ENCODE results near the gene MIDN.
A peak's percentile ranks its signal among the peaks of the same experiment; 100 is the strongest.

Gene MIDN

DNA sequence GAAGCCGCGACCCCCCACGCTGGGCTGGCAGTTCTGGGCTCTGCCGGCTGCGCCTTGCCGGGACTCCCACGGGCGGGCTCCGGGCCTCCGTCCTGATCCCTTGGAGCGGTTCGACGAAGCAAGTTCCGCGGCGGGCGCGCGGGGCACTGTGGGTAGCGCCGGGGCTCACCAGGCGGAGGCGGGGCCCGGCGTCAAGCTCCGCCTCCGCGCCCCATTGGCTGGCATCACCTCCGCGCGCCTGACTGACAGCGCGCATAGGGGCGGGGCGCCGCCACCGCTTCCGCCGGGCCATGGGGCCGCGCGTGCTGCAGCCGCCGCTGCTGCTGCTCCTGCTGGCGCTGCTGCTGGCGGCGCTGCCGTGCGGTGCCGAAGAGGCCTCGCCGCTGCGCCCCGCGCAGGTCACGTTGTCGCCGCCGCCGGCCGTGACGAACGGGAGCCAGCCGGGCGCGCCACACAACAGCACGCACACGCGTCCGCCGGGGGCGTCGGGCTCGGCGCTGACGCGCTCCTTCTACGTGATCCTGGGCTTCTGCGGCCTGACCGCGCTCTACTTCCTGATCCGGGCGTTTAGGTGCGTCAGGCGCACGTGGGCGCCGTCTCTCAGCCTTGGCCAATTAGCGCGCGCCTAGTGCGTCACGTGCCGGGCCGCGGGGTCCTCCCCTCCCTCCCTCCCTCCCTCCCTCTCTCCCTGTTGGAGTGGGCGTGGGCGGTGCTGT is 27.0 kb downstream of the MIDN start, which contains the start of gene FAM174C:
TSS of gene FAM174C (plus strand) at position 271 of the 716 bp plus-strand sequence. CDS start at position 291, 20 bp downstream.
- DNase-seq: peak; percentile 96
- in situ Hi-C loops (cut with MboI; ENCODE audit: low pct_unique_long_range_greater_than_20kb, low sequenced_read_pairs): no loop called here

DNA sequence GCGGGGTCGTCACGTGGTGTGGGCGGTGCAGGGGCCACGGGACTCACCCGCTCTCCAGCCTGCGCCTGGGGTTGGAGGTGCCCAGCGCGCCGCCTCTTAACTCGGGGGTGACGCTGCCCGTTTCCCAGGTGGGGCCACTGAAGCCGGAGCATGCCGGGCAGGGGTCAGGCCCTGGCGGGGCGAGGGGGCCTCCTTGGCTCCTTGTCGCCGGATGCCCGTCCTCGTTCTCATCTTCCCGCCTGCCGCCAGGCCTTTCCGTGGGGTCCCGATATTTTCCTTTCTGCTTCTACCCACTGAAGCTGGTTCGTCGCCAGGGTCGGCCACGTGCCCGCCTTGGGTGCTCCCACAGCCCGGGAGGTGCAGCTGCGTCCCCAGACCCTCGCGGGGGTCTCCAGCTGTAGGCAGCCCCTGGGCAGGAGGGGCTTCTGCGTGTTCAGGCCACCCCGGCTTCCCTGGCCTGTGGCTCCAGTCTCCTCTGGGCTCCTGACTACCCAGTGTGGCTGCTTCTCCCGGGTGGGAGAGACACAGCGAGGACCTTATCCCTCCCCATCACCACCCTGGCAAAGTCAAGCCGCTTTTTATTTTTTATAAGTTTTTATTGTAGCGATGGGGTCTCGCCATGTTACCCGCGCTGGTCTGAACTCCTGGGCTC is 27.7 kb downstream of the MIDN start:
- in situ Hi-C loops (cut with MboI; ENCODE audit: low pct_unique_long_range_greater_than_20kb, low sequenced_read_pairs): no loop called here
- no peak for DNase-seq

DNA sequence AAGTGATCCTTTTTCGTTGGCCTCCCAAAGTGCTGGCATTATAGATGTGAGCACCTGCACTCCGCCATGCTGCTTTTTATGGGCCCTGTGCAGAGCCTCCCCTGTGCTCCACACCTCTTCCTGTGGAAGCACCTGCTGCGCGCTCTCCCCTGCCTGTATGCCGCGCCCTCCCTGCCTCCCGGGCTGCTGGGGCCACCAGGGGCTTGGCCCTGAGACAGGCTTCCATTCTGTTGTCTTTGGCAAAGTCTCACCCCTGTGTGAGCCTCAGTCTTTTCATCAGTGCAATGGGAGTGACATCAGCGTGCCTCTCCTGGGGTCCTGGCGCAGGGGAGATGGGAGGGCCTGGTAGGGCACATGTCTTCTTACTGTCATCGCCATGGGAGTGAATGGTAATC is 28.2 kb downstream of the MIDN start:
- no peak for DNase-seq
- in situ Hi-C loops (cut with MboI; ENCODE audit: low pct_unique_long_range_greater_than_20kb, low sequenced_read_pairs): no loop called here

DNA sequence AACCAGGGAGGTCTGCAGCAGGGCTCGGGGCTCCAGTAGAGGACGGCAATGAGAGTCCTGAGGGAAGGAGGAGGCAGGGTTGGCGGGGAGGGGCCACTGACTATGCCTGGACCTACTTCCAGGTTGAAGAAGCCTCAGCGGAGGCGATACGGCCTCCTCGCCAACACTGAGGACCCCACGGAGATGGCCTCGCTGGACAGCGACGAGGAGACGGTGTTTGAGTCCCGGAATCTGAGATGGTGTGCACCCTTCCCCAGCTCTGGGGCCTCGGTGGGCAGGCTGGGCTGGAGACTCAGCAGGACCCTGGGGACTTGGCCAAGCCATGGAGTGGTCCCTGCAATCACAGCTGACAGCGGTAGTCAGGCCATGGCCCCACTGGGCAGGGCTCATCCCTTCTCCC is 28.7 kb downstream of the MIDN start:
- in situ Hi-C loops (cut with MboI; ENCODE audit: low pct_unique_long_range_greater_than_20kb, low sequenced_read_pairs): no loop called here
- no peak for DNase-seq

DNA sequence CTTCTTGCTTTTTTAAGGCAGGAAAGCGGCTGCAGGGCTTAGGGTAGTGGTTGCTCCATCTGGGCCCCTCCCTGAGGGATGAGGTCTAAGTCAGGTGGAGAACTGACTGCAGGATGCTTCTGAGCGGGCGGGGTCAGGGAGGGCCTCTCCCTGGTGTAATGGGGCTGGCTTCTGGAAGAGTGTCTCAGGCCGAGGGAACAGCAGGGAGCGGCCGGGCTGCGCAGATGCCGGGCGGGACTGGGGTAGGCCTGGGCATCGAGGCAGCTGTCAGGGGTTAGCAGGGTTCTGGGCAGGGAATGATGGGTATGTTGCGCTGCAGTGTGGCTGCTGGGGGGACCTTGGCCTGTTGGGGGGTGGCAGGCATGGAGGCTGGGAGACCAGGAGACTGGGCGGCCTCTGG is 29.7 kb downstream of the MIDN start:
- DNase-seq: no peak
- in situ Hi-C loops (cut with MboI; ENCODE audit: low pct_unique_long_range_greater_than_20kb, low sequenced_read_pairs): no loop called here

DNA sequence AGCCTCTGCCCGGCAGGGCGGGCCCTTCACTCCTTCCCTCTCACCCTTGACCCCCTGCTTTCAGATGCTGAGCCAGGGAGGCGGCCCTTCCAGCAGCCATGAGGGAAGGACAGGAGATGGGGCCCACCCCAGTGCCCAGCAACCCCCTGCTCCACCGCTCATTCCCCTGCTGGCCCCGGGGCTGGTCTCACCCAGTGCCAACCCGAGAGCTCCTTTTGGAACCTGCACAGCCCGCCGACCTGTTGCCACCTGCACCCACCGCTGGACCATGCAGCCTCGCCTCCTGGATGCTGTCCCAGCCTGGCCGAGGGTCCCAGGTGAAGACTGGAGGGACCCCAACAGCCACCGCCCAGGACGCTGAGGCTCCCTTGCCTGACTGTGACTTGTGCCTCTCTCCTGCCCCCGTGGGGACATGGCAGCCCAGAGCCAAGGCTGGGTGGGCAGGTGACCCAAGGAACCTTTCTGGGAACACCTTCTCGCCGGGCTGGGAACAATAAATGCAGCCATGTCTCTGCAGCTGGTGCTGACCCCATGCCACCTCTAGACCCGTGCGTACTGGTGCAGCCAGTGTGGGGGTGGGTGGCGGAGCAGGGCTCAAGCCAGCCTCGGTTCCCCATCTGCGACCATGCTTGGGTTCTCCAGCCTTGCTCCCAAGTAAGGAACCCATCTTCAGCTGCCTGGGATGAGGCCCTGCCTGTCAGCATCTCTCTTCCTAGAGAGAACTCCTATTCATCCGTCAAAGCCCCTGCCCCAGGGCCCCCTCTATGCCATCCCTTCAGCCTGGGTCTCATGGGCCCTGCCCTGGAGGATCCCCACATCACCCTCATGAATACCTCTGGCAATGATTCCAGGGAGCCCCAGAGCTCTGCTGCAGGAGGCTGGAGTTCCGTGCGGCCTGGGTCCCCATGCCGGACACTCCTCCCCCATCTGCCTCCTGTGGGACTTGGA is 30.6 kb downstream of the MIDN start:
- in situ Hi-C loops (cut with MboI; ENCODE audit: low pct_unique_long_range_greater_than_20kb, low sequenced_read_pairs): no loop called here
- no peak for DNase-seq

DNA sequence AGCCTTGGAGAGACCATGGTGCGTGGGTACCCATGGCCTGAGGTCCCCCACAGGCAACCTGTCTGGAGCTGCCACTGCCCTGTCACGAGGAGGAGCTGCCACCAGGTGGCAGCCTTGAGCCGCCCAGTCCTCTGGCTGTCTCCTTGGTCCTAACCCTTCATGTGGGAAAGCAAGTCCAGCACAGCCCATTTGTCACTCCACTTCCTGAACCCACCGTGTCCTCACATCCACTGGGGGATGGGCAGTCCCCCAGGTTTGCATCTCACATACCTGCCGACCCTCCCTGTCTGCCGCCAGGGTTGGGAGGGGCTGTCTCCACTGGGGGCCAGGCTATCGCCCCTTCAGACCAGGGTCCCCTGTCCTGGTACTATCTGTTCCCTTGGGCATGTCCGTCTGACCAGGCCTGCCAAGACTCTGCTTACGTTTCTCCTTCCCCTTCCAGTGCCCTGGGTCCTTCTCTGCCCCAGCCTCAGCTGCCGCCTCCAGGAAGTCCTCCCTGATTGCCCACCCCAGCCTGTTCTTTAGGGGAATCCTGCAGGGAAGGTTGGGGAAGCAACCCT is 31.5 kb downstream of the MIDN start:
- peak; percentile 88 for DNase-seq
- in situ Hi-C loops (cut with MboI; ENCODE audit: low pct_unique_long_range_greater_than_20kb, low sequenced_read_pairs): no loop called here

DNA sequence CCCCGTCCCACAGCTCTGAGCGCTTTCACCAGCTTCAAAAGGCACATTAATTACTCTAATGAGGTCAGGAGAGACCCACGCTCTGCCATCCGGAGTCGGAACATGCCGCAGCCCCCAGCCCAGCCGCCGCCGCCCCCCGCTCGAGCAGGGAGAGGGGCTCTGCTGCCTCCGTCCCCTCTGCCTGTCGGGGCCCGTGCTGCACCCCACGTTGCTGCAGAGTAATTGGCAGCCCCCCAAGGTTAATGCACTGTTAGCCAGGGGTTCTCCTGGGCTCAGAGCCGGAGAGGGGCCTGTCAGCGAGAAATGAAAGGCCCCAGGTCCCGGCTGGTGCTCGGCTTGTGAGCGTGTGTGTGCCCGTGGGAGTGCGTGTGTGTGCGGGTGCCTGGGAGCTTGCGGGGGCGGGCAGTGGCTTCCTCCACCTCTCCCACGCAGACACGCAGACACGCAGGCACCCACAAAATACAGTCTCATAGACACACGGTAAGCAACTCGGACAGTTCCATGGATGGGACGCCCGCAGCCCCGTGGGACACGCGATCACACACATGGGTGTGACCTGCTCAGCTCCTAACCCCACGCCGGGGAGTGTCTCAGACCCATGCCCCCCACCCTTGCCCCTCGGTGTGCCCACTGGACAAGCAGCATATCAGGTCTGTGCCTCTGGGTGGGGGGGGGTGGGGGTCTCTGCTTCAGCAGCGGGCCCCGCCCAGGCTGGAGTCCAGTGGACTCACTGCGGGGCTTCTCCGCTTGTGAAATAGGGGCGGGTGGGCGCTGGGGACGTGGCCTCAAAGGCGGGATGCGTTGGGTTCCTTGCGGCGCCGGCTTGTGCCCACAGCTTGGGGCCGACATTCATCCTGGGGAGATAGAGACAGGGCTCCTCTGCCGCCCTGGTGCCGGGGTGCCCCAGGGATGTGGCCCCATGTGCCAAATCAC is 32.5 kb downstream of the MIDN start:
- no peak for DNase-seq
- in situ Hi-C loops (cut with MboI; ENCODE audit: low pct_unique_long_range_greater_than_20kb, low sequenced_read_pairs): no loop called here

DNA sequence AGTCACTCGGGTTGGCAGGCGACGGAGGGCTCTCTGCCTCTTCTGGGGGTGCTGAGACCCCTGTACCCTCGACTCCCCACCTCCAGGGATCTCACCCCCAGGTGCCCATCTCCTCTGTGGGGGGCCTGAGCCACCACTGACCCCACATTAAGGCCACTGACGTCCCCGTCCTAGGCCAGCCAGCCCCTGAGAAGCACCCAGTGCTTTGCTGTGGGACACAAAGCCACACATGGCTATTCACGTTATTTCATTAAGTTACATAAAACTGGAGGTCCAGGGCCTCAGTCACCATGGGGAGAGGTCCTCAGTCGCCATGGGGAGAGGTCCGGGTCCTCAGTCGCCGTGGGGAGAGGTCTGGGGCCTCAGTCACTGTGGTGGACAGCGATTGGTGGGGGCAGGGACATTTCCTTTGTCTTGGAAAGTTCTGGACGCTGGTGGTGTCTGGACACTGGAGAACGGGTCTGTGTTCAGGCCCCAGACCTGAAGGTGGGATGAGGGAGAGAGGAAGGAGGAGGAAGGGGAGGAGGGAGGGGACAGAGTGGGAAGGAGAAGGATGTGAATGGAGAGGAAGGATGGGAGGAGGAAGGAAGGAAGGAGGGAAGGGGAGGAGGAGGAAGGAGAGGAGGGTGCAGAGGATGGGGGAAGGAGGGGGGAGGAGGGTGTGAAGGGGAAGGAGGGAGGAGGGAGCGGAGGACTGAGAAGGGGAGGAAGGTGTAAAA is 33.3 kb downstream of the MIDN start:
- no peak for DNase-seq
- in situ Hi-C loops (cut with MboI; ENCODE audit: low pct_unique_long_range_greater_than_20kb, low sequenced_read_pairs): no loop called here

DNA sequence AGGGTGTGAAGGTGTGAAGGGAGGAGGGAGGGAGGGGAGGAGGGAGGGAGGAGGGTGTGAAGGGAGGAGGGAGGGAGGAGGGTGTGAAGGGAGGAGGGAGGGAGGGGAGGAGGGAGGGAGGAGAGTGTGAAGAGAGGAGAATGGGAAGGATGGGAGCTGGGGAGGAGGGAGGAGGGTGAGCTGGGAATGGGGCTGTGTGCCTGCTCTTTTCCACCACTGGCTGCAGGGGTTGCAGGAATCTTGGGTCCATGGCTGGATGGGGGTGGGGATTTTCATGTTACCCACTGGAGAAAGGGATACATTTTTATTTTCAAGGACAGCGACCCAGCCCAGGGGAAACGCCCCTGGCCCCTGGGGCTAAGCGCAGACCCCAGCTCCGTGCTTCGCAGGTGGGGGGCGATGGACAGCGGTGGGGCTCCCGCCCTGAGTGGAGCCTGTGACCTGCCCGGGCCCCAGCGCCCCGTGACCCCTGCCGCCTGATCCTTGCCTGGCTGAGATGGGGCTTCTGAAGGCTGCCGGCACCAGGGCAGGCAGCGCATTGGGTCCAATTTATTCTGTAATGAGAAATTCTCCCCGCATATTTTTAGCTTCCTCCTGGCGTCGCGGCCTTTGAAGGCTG is 34.3 kb downstream of the MIDN start:
- in situ Hi-C loops (cut with MboI; ENCODE audit: low pct_unique_long_range_greater_than_20kb, low sequenced_read_pairs): no loop called here
- DNase-seq: no peak

DNA sequence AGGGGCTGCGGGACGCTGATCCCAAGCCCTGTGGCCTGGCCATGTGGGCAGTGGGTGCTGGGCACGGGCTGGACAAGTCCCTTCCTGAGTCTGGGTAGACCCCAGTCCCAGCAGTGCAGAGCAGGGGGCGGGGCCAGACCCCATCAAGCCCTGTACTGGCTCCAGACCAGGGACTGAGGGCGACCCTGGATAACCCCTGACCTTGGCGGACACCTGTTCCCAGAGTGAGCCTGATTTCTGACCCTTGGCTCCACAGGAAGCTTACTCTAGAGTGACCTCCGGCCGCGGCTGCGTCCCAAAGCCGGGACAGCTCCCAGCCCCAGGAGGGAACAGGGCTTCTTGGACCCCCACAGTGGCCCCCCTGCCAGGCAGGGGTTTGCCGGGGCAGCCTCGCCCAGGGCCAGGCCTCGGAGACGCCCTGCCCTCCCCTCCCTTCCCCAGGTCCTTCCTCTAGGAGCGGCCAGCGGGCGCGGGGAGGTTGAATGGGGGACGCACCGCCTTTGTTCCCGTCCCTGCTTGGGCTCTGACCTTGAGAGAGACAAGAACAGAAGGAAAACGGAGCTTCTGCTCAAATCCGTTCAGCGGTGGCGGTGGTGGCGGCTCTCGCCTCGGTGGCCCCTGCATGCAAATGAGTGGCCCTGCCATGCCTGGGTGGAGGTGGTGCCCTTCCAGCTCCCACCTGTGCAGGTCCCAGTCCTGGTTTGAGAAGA is 35.0 kb downstream of the MIDN start:
- in situ Hi-C loops (cut with MboI; ENCODE audit: low pct_unique_long_range_greater_than_20kb, low sequenced_read_pairs): no loop called here

DNA sequence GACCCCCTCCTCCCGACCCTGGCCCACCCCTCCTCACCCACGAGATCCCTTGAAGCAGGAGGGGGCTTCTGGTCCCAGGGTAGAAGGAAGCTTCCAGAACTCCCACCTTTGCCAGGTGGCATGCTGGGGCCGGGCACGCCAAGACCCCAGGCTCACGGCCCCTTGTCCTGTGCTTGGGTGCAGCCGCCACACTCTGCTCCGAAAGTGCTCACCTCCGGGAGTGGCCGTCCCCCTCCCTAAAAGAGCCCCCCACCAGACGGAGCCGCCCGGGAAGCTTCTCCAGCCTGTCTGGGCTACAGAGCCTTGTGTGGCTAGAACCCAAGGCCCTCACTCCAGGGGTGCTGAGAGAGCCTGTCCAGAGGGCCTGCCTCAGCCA is 35.5 kb downstream of the MIDN start:
- DNase-seq: no peak
- in situ Hi-C loops (cut with MboI; ENCODE audit: low pct_unique_long_range_greater_than_20kb, low sequenced_read_pairs): no loop called here

More for the DNA sequence above, 35.0 kb downstream of the MIDN start:
- no peak for DNase-seq

DNA sequence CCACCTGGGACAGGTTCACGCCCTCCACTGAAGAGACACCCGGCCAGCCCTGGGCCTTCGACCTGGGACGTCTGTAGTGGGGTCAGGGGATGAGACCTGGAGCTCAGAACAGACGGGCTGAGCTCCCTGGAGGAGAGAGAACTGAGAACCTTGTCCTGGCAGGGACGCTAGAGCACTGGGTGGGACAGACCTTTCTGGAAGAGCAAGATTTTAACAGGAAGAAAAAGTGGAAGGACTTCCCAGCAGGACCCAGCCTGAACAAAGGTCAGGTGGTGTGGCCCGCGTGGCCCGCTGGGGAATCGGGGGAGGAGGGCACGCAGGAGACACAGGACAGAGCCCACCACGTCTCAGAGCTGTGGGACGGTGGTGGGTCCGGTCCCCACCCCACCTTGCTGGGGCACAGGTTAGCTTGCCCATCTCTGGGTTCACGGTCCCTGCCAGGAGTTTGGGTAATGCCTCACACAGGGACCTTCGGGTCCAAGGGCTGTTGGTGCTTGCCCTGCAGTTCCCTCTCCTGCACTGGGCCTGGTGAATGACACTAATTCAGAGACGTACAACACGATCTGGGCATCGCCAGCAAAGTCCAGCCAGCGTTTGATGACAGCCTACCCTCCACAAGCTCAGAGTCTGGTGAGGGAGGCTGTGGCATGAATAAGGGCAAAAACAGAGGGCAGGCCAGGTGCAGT is 36.1 kb downstream of the MIDN start:
- in situ Hi-C loops (cut with MboI; ENCODE audit: low pct_unique_long_range_greater_than_20kb, low sequenced_read_pairs): no loop called here

DNA sequence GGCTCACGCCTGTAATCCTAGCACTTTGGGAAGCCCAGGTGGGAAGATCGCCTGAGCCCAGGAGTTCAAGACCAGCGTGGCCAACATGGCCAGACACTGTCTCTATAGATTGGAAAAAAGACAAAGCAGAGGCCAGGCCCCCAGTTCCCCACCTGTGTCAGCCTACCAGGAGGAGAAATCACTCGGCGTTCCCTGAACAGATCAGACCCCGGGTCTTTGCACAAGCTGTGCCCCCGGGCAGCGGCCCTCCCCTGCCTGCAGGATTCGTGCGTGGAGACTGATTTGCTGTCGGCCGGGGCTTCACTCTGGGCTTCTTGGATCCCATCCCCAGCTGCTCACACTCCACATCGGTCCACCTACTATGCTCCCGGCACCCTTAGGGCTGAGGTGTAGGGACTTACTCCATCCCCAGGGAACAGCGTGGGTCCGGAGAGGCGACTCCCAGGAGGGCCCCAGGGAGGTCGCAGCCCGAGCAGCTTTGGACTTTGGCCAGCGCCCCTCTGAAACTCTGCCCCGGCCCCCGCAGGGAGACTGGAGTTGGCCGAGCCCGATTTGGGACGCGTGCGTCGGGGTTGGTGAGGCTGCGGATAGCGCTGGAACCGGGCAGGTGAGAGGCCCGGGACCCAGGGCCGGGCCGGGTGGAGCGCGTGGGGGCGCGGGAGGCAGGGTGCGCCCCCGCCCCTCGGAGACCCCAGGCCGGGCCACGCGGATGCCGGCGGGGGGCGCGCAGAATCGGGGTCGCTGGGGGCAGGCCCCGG is 36.8 kb downstream of the MIDN start:
- no peak for DNase-seq
- in situ Hi-C loops (cut with MboI; ENCODE audit: low pct_unique_long_range_greater_than_20kb, low sequenced_read_pairs): no loop called here

More for the DNA sequence above, 36.1 kb downstream of the MIDN start:
- no peak for DNase-seq

DNA sequence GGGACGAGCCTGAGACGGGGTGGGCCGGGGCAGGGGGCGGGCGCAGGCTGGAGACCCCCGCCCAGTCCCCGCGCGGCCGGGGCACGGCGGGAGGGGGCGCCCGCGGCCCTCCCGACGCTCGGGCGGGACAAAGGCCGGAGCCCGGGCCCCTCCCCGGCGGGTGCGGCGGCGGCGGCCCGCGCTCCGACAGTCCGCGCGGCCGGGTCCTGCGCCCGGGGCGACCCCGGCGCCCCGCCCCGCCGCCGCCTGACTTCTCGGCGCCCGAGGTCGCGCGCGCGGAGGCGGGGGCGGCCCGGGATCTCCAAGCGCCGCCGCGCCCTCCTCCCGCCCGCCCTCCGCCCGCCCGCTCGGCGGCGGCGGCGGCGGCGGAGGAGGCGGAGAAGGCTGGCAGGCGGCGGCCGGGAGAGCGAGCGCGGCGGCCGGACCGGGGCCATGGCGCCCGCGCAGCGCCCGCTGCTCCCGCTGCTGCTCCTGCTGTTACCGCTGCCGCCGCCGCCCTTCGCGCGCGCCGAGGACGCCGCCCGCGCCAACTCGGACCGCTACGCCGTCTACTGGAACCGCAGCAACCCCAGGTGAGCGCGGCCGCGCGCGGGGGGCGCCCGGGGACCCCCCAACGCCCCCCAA is 37.5 kb downstream of the MIDN start, which contains the start of gene EFNA2:
TSS of gene EFNA2 (plus strand) at position 137 of the 624 bp plus-strand sequence. CDS start at position 433, 296 bp downstream.
- DNase-seq: no peak
- in situ Hi-C loops (cut with MboI; ENCODE audit: low pct_unique_long_range_greater_than_20kb, low sequenced_read_pairs): no loop called here
